CD4-positive, alpha-beta T cell (primary cell): Measurements from ENCODE around the gene MIS12. TPM values are rescaled to one million over a fixed set of nuclear protein-coding genes. Genes with fewer than 3 reads are reported as not detected.

Experiments
- ATAC-seq: fragments of 200-7000 bp; cut with Tn5 transposase; one replicate; pipeline ENCODE4 v1.10.0; 2022; ENCODE audit warnings: mild to moderate bottlenecking; ENCODE audit not compliant: poor library complexity
- CTCF ChIA-PET: fragments of 350-600 bp; sonication (Branson Sonifier 250); formaldehyde crosslinking; loops from one replicate; lab custom pipeline; 2021; ENCODE audit warnings: antibody characterized with exemption, inconsistent platforms; lab: Charles Lee
- POLR2A ChIA-PET: fragments of 350-600 bp; sonication (Branson Sonifier 250); formaldehyde crosslinking; loops from one replicate; lab custom pipeline; 2021; ENCODE audit warnings: antibody characterized with exemption, inconsistent platforms; lab: Charles Lee
- DNase-seq, 14 experiments: peaks; one replicate each; pipeline ENCODE4 v3.0.0-alpha.2; 2013 to 2020; ENCODE audit warnings: mixed read lengths in 2 of 14
- H3K27ac ChIP-seq, 2 donors: one replicate each; pipeline versions ENCODE4 v1.5.1 to v1.7.0; 2013; ENCODE audit warnings: low read length in 2 of 2, low read depth in 1 of 2, mild to moderate bottlenecking in 1 of 2
- H3K27me3 ChIP-seq, 2 experiments: 1 replicate in 1 of 2; 2 replicates in 1 of 2; pipeline versions ENCODE4 v1.6.1 to v1.7.0; 2013; ENCODE audit warnings: low read length in 2 of 2, control low read depth in 1 of 2, mild to moderate bottlenecking in 1 of 2, moderate library complexity in 1 of 2; ENCODE audit not compliant: insufficient read depth in 2 of 2, control insufficient read depth in 1 of 2
- H3K36me3 ChIP-seq: one replicate; pipeline ENCODE4 v1.6.1; 2013; ENCODE audit warnings: low read length, control low read depth; ENCODE audit not compliant: insufficient read depth
- H3K4me1 ChIP-seq: one replicate; pipeline ENCODE4 v1.6.1; 2013; ENCODE audit warnings: low read length, control low read depth; ENCODE audit not compliant: insufficient read depth
- H3K4me3 ChIP-seq: one replicate; pipeline ENCODE4 v1.5.1; 2013; ENCODE audit warnings: mild to moderate bottlenecking, low read length, moderate library complexity
- H3K9me3 ChIP-seq, 2 experiments: 1 replicate in 1 of 2; 2 replicates in 1 of 2; pipeline versions ENCODE4 v1.6.1 to v1.7.0; 2013; ENCODE audit warnings: low read length in 2 of 2, mild to moderate bottlenecking in 2 of 2, control low read depth in 1 of 2, moderate library complexity in 1 of 2; ENCODE audit not compliant: control insufficient read depth in 1 of 2, insufficient read depth in 1 of 2
- H3K27ac Mint-ChIP-seq: one replicate; pipeline ENCODE4 v1.8.0; 2020; ENCODE audit warnings: mixed read lengths
- H3K27me3 Mint-ChIP-seq: one replicate; pipeline ENCODE4 v1.8.0; 2021; ENCODE audit warnings: mixed read lengths
- H3K36me3 Mint-ChIP-seq: one replicate; pipeline ENCODE4 v1.8.0; 2021; ENCODE audit warnings: low read depth, mixed read lengths
- H3K4me1 Mint-ChIP-seq: one replicate; pipeline ENCODE4 v1.8.0; 2021; ENCODE audit warnings: low read depth, mixed read lengths
- H3K4me3 Mint-ChIP-seq: one replicate; pipeline ENCODE4 v1.8.0; 2020; ENCODE audit warnings: mild to moderate bottlenecking, mixed read lengths
- H3K9me3 Mint-ChIP-seq: one replicate; pipeline ENCODE4 v1.8.0; 2020; ENCODE audit warnings: mixed read lengths
- intact Hi-C, 2 experiments: fragments of 100-400 bp; cut with DNase I in 1 of 2; cut with micrococcal nuclease in 1 of 2; formaldehyde crosslinking; loops; one replicate each; pipeline versions ENCODE4 v1.15.1 to v1.9.0; 2023 to 2025; cut with DNase I, micrococcal nuclease
- total RNA-seq, 174 experiments: library from RNA in 2 of 174; stranded (reverse) in 2 of 174; gene quantifications; one replicate each; pipeline ENCODE4 v1.2.3 and lab custom pipeline; 2021 to 2026
- TF ChIP-seq, protein P1 (sequence below): fragments of 200-600 bp; IDR thresholded peaks from one replicate; pipeline ENCODE4 v1.8.0; 2022; ENCODE audit warnings: antibody characterized with exemption, mild to moderate bottlenecking

Gene MIS12
- total RNA-seq, 2 experiments from 2014 or later, result 19.2 to 20.3 TPM

GRCh38 chr17:5472511-5472910 lies 13.9 kb upstream of the MIS12 start:
- H3K36me3 ChIP-seq, result peaks cover 50% of the 10 kb centered on the region
- Mint-ChIP-seq H3K36me3 (peaks cover 59% of the 10 kb centered on the region), H3K27ac (no peak overlapping the region), H3K9me3 (no peaks in the 10 kb centered on the region), H3K4me1 (peaks cover 26% of the 10 kb centered on the region), H3K4me3 (no peak overlapping the region), H3K27me3 (no peaks in the 10 kb centered on the region)
- H3K9me3 ChIP-seq, result no peaks in the 10 kb centered on the region
- ChIA-PET CTCF (no interaction called here), POLR2A (no interaction called here)
- no peak overlapping the region for H3K4me3 ChIP-seq
- intact Hi-C loops, result no loop called here
- ATAC-seq, result no peak
- DNase-seq, result no peak
- no peaks in the 10 kb centered on the region for H3K27me3 ChIP-seq
- H3K4me1 ChIP-seq, result peaks cover 16% of the 10 kb centered on the region
- H3K27ac ChIP-seq, result no peak overlapping the region
- TF ChIP-seq, protein P1, sequence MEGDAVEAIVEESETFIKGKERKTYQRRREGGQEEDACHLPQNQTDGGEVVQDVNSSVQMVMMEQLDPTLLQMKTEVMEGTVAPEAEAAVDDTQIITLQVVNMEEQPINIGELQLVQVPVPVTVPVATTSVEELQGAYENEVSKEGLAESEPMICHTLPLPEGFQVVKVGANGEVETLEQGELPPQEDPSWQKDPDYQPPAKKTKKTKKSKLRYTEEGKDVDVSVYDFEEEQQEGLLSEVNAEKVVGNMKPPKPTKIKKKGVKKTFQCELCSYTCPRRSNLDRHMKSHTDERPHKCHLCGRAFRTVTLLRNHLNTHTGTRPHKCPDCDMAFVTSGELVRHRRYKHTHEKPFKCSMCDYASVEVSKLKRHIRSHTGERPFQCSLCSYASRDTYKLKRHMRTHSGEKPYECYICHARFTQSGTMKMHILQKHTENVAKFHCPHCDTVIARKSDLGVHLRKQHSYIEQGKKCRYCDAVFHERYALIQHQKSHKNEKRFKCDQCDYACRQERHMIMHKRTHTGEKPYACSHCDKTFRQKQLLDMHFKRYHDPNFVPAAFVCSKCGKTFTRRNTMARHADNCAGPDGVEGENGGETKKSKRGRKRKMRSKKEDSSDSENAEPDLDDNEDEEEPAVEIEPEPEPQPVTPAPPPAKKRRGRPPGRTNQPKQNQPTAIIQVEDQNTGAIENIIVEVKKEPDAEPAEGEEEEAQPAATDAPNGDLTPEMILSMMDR, result no peak

DNA sequence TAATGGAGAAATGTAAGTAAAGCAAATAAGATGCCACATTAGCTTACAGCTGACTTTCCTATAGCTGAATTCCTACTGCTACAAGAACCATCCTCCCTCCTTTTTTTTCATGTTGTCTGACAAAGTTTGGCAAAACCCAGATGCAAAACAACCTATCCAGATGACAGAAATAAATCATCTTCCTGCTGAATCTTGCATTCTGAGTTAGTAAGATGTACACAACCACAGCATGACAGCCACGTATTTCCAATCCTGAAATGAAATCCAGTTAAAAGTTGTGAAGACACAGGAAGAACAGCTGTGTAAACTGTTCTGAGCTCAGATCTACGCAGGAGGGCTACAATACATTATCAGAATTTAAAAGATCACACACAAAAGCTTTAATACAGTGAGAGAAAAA lies 12.5 kb upstream of the MIS12 start:
- H3K9me3 ChIP-seq, result no peaks in the 10 kb centered on the region
- no peak overlapping the region for H3K4me3 ChIP-seq
- no peaks in the 10 kb centered on the region for H3K27me3 Mint-ChIP-seq
- TF ChIP-seq, protein P1, result no peak
- no peak overlapping the region for H3K27ac Mint-ChIP-seq
- H3K4me1 ChIP-seq, result peaks cover 5% of the 10 kb centered on the region
- H3K4me3 Mint-ChIP-seq, result no peak overlapping the region
- intact Hi-C loops, result no loop called here
- H3K9me3 Mint-ChIP-seq, result no peaks in the 10 kb centered on the region
- peaks cover 73% of the 10 kb centered on the region for H3K36me3 Mint-ChIP-seq
- H3K27ac ChIP-seq, result no peak overlapping the region
- ChIA-PET CTCF (interaction anchor here (2.1 kb wide), 1 partner anchor 35 kb away, joined by 6 read pairs; the partner anchor contains the start of gene C1QBP), POLR2A (interaction anchor here (0.6 to 1.5 kb wide), 2 partner anchors 12 to 627 kb away, joined by 3 to 6 read pairs; partner anchors contain the start of genes DERL2 and MIS12)
- ATAC-seq (no peak), DNase-seq (no peak)
- H3K4me1 Mint-ChIP-seq, result peaks cover 17% of the 10 kb centered on the region
- peaks cover 63% of the 10 kb centered on the region for H3K36me3 ChIP-seq
- no peaks in the 10 kb centered on the region for H3K27me3 ChIP-seq

DNA sequence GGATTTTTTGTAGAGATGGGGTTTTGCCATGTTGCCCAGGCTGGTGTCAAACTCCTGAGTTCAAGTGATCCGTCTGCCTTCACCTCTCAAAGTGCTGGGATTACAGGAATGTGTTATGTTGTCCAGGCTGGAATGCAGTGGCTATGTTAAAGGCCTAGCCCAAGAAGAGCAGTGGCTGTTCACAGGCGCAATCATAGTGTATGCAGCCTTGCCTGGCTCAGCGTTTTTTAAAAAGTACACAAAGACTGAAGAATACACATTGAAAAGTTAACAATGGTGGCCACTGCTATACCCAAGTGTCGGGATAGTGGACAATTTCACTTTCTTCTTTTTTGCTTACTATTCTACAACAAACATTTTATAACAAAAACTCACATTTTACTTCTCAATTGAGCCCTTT lies 7.4 kb upstream of the MIS12 start:
- ChIA-PET POLR2A (no interaction called here), CTCF (no interaction called here)
- DNase-seq, result no peak
- peaks cover 89% of the 10 kb centered on the region for H3K36me3 ChIP-seq
- Mint-ChIP-seq H3K9me3 (no peaks in the 10 kb centered on the region), H3K27me3 (no peaks in the 10 kb centered on the region), H3K4me1 (peaks cover 36% of the 10 kb centered on the region), H3K27ac (no peak overlapping the region), H3K36me3 (peaks cover 99% of the 10 kb centered on the region), H3K4me3 (no peak overlapping the region)
- TF ChIP-seq, protein P1, result no peak
- H3K27ac ChIP-seq, result no peak overlapping the region
- H3K9me3 ChIP-seq, result no peaks in the 10 kb centered on the region
- no peak overlapping the region for H3K4me3 ChIP-seq
- H3K4me1 ChIP-seq, result no peaks in the 10 kb centered on the region
- intact Hi-C loops, result no loop called here
- ATAC-seq, result no peak
- no peaks in the 10 kb centered on the region for H3K27me3 ChIP-seq
